ENCODE data around the gene ZNF560. TPM values are rescaled to one million over a fixed set of nuclear protein-coding genes. Genes with fewer than 3 reads are reported as not detected.

Gene ZNF560
- total and polyA plus RNA-seq, 10 of the 15 experiments (the other 5 are each of a cell fraction or from before 2014, with no cell fraction given): 0.03 to 0.16 (median 0.10) TPM; not detected in 4

DNA sequence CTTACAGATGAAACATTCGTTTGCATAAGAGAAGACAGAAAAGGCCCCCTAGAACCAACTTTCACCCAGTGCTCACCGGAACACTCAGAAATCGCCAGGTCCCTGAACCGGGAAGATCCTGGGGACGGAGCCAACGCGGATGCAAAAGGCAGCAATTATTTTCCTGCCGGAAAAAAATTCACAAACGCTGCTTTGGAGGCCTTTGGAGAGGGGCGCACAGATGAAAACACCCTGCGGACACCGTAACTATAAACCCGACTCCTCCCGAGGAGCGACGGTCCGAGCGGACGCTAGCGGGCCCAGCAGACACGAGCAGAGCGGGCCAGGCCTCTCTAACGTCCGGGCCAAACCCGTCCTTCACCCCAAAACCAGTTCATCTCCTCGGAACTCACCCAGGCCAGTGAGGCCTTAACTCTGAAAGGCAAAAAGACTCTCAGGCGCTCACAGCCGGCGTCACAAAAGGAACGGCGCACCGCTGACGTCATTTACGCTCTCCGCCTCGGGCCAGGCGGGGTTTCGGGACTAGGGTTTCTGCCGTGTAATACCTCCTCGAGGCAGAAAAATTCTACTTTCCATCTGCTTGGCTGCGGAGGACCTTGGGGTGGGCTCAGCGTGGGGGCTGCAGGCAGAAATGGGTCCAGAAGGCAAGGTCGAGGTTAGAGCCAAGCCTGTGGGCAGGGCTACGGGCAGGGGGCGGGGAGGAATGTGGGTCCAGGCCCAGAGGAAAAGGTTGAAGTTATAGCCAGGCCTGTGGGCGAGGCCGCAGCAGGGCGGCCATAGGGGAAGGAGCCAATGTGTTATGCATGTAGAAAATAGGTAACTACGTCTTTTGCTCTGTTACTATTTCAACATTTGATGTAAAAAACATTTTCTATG, 40.0 kb upstream of the ZNF560 start, which contains the start of gene ZNF426 (continued):
- TF ChIP-seq, protein P1, sequence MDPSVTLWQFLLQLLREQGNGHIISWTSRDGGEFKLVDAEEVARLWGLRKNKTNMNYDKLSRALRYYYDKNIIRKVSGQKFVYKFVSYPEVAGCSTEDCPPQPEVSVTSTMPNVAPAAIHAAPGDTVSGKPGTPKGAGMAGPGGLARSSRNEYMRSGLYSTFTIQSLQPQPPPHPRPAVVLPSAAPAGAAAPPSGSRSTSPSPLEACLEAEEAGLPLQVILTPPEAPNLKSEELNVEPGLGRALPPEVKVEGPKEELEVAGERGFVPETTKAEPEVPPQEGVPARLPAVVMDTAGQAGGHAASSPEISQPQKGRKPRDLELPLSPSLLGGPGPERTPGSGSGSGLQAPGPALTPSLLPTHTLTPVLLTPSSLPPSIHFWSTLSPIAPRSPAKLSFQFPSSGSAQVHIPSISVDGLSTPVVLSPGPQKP (IDR thresholded peaks at IDR 0.05; ENCODE audit: low read depth, low read length): 0 out of 2 replicates have a peak, but pooled peaks have one; percentile 26
- TF ChIP-seq, protein P2, sequence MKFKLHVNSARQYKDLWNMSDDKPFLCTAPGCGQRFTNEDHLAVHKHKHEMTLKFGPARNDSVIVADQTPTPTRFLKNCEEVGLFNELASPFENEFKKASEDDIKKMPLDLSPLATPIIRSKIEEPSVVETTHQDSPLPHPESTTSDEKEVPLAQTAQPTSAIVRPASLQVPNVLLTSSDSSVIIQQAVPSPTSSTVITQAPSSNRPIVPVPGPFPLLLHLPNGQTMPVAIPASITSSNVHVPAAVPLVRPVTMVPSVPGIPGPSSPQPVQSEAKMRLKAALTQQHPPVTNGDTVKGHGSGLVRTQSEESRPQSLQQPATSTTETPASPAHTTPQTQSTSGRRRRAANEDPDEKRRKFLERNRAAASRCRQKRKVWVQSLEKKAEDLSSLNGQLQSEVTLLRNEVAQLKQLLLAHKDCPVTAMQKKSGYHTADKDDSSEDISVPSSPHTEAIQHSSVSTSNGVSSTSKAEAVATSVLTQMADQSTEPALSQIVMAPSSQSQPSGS (IDR thresholded peaks at IDR 0.05; ENCODE audit: low read length): no peak; the same call in 1 of the 2 replicates
- TF ChIP-seq, protein P3, sequence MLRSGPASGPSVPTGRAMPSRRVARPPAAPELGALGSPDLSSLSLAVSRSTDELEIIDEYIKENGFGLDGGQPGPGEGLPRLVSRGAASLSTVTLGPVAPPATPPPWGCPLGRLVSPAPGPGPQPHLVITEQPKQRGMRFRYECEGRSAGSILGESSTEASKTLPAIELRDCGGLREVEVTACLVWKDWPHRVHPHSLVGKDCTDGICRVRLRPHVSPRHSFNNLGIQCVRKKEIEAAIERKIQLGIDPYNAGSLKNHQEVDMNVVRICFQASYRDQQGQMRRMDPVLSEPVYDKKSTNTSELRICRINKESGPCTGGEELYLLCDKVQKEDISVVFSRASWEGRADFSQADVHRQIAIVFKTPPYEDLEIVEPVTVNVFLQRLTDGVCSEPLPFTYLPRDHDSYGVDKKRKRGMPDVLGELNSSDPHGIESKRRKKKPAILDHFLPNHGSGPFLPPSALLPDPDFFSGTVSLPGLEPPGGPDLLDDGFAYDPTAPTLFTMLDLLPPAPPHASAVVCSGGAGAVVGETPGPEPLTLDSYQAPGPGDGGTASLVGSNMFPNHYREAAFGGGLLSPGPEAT (IDR thresholded peaks at IDR 0.05; ENCODE audit: low read depth): peak; percentile 52; the same call in 1 of the 2 replicates
- TF ChIP-seq FOXK2 (IDR thresholded peaks at IDR 0.05) (no peak), RELA (IDR thresholded peaks at IDR 0.05; ENCODE audit: borderline replicate concordance, partially characterized antibody) (peak; percentile 23), CREM (IDR thresholded peaks at IDR 0.05; ENCODE audit: low read depth) (peak; percentile 100), CREB1 (IDR thresholded peaks at IDR 0.05; ENCODE audit: low read depth) (peak; percentile 100), ZNF207 (IDR thresholded peaks at IDR 0.05; ENCODE audit: borderline replicate concordance) (no peak), SMAD5 (IDR thresholded peaks at IDR 0.05; ENCODE audit: low read depth) (peak; percentile 43; the same call in 1 of the 2 replicates)
- TF ChIP-seq, protein P4, sequence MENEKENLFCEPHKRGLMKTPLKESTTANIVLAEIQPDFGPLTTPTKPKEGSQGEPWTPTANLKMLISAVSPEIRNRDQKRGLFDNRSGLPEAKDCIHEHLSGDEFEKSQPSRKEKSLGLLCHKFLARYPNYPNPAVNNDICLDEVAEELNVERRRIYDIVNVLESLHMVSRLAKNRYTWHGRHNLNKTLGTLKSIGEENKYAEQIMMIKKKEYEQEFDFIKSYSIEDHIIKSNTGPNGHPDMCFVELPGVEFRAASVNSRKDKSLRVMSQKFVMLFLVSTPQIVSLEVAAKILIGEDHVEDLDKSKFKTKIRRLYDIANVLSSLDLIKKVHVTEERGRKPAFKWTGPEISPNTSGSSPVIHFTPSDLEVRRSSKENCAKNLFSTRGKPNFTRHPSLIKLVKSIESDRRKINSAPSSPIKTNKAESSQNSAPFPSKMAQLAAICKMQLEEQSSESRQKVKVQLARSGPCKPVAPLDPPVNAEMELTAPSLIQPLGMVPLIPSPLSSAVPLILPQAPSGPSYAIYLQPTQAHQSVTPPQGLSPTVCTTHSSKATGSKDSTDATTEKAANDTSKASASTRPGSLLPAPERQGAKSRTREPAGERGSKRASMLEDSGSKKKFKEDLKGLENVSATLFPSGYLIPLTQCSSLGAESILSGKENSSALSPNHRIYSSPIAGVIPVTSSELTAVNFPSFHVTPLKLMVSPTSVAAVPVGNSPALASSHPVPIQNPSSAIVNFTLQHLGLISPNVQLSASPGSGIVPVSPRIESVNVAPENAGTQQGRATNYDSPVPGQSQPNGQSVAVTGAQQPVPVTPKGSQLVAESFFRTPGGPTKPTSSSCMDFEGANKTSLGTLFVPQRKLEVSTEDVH (IDR thresholded peaks at IDR 0.05; ENCODE audit: low read depth, partially characterized antibody): no peak

All from GM12878 (cell line).